Endometrial microvascular endothelial cells (primary cell): Measurements from ENCODE around the gene RRAGC. TPM values are rescaled to one million over a fixed set of nuclear protein-coding genes. Genes with fewer than 3 reads are reported as not detected.

Source experiments
- in situ Hi-C: cut with HindIII; loops from 2 replicates; pipeline ENCODE4 v1.10.0; 2017; ENCODE audit warnings: low sequenced_read_pairs, low pct_unique_long_range_greater_than_20kb; ENCODE audit errors: inconsistent ontology term
- total RNA-seq: library from RNA; depleted of rRNA; stranded (reverse); fragments of >200 nt; gene quantifications from one replicate; pipeline ENCODE4 v1.2.3, GENCODE V29; 2015; ENCODE audit errors: inconsistent ontology term

The RRAGC gene, protein sequence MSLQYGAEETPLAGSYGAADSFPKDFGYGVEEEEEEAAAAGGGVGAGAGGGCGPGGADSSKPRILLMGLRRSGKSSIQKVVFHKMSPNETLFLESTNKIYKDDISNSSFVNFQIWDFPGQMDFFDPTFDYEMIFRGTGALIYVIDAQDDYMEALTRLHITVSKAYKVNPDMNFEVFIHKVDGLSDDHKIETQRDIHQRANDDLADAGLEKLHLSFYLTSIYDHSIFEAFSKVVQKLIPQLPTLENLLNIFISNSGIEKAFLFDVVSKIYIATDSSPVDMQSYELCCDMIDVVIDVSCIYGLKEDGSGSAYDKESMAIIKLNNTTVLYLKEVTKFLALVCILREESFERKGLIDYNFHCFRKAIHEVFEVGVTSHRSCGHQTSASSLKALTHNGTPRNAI
- 20.5 TPM for total RNA-seq

DNA sequence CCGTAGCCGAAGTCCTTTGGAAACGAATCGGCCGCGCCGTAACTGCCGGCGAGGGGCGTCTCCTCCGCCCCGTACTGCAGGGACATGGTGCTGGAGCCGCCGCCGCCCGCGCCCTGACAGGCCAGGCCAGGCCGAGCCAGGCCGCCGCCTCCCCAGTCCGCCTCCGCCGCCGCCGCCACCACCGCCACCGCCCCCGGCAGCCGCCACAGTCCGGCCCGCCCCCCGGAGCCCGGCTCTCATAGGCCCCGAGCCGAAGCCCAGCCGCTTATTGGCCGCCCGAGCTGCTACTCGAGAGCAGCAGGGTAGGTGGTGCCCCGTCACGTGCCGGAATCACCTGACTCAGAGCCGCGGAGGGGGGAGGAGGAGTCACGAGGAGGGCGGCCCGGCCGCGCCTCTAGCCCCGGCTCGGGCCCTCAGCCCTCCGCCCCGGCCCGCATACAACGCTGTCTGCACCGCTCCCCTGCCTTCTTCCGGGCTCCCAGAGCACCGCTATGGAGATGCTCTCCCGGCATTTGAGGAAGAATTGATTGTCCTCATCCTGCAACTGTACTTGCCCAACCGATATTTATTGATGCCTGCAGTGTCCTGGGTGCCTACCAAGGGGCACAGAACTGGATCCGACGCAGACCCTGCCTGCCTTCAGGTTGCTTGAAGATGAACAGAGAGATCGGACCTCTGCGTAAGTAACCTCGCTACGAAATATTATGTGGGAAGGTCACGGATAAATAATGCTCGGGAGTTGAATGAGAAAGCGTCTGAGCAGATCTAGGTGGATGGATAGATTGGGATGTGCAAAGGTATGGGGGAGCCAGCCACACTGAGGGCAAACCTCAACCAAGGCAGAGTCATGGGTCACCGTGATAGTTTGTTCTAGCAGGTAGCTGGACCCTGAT lies at the start of gene RRAGC:
Gene RRAGC, minus strand, starts transcription at position 212 of the 893 bp plus-strand sequence. Its CDS starts 126 bp downstream, at position 86.
- in situ Hi-C loops: no loop called here

DNA sequence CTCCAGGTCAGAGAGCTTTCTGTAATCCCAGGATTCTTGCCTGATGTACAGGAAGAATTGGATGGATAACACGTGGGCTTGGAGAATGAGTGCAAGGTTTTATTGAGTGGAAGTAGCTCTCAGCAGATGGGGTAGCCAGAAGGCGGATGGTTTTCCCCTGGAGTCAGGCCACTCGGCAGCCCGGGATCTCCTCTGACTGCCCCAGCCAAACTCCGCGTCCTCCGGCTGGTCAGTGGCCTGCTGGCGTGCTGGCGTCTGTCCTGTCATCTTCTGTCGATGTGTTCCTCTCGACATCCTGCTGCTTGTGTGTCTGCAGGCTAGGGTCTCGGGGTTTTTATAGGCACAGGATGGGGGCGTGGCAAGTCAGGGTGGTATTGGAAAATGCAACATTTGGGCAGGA lies 49.2 kb upstream of the RRAGC start:
- in situ Hi-C loops: no loop called here

DNA sequence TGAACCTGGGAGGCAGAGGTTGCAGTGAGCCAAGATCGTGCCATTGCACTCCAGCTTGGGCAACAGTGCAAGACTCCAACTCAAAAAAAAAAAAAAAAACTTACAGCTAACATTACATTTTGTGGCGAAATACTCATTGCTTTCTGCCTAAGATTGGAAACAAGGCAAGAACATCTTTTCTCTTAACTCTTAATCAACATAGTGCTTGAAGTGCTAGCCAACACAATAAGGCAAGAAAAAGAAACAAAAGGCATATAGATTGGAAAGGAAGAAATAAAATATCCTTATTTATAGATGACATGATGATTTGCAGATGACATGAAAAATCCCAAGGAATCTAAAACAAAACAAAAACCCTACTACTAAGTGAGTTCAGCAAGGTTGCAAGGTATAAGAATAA lies 46.4 kb upstream of the RRAGC start:
- in situ Hi-C loops: no loop called here

DNA sequence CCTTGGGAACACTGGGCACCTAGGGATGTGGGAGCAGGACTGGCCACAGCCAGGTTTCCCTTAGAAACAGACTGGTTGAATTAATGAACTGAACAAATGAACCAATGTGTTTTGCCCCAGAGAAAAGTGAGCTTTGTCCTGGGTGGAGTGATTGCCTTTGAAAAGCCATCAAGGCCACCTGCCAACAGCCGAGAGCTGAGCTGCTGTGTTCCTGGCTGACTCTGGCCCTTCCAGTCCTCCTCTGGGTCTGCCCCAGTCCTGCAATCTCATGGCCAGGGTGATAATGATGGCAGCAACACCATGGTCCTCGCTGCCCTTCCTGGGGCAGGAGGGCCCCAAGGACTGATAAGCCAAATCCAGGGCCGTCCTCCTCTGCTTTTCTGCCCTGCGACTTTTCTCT lies 40.0 kb upstream of the RRAGC start:
- in situ Hi-C loops: no loop called here

DNA sequence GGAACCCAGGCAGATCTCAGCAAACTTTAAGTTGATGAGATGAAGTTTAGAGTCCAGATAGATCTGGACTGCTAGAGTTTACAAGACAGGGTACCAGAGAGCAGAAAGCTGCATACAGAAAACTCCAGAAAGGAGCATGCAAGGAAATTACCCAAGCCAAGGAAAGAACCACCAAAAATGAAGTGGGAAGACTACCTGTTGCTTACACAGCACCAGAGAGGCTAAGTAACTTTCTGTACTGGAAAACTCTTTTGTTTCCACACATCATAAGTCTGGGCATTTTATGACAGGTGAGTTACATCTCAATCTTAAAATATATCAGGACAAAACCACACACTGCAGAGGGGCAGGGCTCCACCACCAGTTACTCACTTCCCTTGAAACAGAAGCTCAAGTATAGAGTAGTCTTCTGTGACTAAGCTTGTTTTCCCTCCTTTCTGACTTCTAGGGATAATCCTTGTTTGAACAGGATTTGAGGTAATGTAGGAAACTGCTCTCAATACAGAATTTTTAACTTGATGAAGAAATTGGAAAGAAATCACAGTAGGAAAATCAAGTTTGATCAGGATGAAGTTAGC lies 39.2 kb upstream of the RRAGC start:
- in situ Hi-C loops: no loop called here

DNA sequence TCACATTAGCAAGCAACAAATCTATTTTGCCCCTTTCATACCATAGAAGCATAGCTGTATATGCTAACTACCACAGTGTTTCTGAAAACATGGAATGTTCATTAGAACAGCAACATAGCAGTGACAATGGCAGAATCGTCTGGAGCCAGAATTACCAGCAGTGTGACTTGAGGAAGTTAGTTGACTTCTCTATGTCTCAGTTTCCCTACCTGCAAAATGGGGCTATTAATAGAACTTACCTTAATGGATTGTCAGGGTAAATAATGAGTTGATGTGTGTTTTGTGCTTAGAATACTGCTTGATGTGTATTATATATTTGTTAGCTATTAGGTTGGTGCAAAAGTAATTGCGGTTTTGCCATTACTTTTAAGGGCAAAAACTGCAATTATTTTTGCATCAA lies 36.6 kb upstream of the RRAGC start:
- in situ Hi-C loops: no loop called here

DNA sequence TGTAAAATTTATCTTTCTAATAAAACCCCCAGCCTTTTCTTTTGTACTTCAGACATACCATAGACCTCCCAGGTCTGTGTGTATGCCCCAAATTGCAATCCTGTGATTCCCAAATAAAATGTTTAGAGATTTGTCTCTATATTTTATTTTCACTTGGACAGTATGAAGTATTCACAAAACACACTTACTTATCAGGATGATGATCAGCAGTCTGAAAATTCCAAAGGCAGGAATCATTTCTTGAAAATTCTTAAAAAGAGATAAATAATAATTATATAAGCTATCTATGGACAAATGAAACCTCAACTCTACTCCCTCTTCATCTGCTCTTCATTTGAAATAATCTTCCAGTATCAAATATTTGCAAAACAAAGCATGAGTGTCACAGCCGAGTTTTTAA lies 33.4 kb upstream of the RRAGC start:
- in situ Hi-C loops: no loop called here

DNA sequence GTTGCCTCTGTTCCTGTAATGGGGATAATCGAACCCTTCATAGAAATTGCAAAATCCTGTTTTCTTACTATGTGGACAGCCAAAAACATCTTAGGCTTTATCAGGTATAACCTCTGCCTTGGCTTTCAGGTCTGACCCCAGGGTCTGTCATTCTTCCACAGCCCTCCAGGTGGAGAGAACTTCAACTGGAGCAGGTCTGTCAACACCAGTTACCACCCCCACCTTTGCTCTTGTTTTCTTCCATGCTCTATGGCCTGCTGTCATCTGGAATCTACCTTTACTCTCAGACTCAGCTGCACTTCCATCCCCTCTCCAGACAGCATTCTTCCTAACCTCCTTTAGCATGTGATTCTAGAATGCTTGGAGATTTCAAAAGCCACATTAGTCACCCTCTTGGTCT lies 32.2 kb upstream of the RRAGC start:
- in situ Hi-C loops: no loop called here

DNA sequence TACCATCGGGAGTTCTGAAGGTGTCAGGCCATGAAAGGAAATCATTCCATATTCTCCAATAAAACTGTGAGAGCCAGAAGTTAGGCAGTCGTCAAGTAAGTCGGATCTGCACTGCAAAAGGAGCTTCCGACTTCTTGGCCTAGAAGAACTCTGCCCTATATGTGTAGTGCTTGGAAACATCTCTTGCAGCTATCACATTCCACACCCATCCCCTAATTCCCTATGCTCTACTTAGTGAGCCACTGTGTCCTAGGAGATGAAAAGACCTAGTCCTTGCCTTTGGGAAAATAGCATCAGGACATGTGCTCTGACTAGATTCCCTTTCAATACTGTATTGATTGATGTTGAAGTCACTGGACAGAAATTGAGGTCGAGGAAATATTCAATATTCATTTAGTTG lies 30.0 kb upstream of the RRAGC start:
- in situ Hi-C loops: no loop called here

DNA sequence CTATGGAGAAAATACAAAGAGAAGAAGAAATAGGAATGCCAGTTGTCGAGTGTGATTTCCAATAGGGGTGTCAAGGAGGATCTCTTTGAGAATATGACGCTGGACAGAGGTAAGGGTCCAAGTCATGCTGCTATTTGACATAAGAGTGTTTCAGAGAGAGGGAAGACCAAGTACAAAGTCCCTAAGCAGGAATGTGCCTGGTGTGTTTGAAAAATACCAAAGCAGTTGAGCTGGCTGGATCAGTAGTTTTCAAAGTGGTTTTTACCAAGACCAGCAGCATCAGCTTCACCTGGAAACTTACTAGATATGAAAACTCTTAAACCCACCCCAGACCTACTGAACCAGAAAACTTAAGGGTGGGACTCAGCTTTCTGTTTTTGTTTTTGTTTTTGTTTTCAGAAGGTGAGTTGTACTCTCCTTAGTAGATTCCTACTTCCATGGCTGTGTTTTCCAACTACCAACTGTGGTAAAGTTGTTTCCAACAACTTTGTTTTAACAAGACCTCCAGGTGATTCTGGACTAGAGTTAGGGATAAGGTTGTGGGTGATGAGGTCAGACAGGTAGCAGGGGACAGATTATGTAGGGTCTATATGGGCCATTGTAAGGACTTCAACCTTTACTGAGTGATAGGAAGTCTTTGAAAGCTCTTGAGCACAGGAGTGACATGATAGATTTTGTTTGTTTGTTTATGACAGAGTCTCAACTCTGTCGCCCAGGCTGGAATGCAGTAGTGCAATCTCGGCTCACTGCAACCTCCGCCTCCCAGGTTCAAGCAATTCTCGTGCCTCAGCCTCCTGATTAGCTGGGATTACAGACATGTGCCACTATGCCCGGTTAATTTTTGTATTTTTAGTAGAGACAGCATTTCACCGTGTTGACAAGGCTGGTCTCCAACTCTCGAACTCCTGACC lies 29.1 kb upstream of the RRAGC start:
- in situ Hi-C loops: no loop called here

DNA sequence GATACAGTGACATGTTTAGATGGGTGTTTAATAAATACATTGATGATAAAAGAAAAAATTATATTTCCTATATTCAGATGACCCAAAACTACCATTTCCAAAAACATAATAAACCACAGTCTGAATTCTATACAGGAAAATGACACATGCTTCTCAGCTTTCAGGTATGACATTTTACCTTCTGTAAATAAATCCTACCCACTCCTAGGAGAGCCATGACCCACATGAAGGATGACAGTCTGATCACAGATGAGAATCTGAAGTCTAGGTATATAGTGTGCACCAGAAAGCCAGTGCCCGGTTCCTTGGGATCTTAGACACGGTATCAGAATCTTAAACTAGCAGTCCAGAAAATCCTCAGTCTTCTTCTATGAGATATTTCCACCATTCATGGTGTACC lies 25.5 kb upstream of the RRAGC start:
- in situ Hi-C loops: no loop called here

DNA sequence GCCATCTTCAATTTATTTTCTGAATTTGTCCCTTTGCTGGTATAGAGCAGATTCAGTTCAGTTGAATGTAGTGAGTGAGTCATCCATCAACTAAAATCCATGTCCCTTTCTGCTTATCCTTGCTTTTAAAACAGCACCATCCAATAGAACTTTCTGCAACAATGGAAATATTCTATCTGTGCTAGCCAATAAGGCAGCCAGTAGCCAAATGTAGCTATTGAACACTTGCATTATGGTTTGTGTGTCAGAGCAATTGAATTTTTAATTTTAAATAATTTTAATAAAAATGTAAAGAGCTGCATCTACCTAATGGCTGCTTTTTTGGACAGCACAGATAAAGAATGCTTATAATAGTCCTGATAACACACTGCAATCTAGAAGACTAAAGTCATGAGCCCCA lies 21.9 kb upstream of the RRAGC start, which contains the start of gene GJA9:
Gene GJA9, minus strand, starts transcription at position 101 of the 400 bp plus-strand sequence. CDS start 5,489 bp downstream, outside the sequence.
- in situ Hi-C loops: no loop called here

DNA sequence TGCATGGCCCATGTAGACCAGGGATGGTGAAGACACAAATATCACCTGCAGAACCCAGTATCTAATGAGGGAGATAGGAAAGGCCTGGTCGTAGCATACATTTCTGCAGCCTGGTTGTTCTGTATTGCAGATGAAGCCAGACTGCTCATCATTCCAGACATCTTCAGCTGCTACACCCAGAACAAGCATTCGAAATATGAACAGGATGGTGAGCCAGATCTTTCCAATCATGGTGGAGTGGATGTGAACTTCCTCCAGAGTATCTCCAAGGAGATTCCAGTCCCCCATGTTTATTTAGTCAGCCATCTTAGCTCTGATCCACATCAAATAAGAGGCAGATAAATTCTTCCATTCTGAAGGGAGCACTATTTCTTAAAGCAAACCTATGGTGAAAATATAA lies 16.2 kb upstream of the RRAGC start:
- in situ Hi-C loops: no loop called here

DNA sequence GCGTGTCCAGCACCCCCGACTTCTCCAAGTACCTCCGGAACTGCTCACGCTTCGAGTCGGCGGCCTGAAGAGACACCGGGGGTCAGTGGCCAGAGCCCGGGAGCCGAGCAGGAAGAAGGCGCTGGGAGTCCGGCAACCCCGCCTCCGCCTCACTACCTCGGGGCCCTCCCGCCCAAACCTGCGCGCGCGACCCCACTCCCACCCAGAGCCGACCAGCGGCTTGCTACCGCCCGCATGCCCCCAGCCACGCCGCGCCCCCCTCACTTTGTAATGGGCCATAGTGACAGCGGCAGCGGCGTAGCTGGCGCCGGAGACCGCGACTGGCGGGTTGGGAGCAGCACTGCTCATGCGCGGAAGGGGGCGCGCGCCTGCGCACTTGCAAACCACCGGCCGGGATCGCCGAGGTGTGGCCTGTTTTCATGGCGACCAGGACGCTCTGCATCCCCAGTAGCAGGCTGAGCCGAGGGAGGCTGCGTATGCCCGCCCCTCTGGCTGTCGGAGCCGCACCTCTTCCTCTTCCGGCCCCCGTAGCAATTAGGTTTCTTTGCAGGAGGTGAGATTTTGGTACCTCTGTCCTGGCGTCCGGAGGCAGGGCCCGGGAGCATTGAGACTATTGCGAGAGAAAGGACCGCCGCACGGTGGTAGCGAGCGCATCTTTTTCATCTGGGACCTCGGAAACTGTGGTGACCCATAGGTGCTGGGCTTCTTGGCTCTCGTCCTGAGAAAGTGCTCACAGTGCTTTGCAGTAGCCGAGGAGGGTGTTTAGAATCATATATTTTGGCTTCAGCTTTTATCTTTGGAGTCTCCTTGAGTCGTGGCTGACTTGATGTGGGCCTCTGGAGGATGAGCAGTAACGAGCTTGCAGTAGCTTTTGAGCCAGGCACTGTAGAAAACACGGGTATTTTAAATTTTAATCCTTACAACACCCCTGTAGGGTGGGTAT lies 13.7 kb upstream of the RRAGC start, which contains the start of gene MYCBP:
Gene MYCBP, minus strand, starts transcription at position 322 of the 943 bp plus-strand sequence. Its CDS starts 43 bp downstream, at position 279.
- in situ Hi-C loops: no loop called here

DNA sequence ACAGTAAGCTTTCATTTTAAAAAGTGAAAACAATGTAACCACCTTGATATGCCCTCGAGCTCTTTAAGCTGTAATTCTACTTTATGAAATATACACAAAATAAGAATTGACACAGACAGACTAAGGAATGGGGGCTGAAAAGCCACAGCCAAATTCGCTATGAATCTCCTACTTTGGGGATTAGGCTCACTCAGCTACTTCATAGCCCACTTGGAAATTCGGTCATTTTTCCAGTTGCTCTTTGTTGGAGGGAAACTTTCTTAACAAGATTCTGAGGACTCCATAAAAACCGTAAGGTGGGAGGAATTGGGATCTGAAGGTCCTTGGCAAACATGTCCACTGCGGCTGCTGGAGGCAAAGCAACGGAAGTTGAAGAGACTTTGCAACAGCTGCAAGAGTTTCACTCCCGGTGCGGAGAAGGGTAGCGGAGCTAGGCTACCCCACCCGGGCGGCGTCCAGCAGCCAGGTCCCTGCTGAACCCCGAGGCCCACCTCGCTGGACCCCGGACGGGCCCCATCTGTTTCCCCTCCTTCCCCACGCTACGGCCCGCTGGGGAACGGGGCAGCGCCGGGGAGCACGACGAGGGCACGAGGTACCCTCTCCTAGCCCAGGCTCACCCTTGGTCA lies 12.9 kb upstream of the RRAGC start:
- in situ Hi-C loops: no loop called here

DNA sequence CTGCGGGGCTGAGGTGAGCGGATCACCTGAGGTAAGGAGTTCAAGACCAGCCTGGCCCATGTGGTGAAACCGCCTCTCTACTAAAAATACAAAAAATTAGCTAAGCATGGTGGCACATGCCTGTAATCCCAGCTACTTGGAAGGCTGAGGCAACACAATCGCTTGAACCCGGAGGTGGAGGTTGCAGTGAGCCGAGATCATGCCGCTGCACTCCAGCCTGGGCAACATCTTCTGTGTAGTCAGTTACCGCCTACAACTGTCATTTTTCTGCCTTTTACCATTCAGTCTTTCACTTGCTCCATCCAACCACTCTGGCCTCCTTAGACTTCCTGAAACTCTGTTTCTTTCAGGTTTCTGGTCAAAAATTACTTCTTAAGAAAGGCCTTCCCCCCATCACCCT lies 11.4 kb upstream of the RRAGC start:
- in situ Hi-C loops: no loop called here

DNA sequence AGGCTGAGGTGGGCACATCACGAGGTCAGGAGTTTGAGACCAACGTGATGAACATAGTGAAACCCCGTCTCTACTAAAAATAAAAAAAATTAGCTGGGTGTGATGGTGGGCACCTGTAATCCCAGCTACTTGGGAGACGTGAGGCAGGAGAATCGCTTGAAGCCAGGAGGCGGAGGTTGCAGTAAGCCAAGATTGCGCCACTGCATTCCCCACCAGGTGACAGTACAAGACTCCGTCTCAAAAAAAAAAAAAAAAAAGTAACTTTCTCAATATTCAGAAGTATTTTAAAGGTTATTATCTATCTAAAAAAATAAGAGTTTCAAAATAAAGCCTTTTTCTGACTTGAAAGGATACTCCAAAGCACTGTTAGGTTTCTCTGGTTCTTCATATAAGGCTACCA lies 7.6 kb upstream of the RRAGC start:
- in situ Hi-C loops: no loop called here
